Neural crest cell (in vitro differentiated cells): Measurements from ENCODE around the gene NEK11. TPM values are rescaled to one million over a fixed set of nuclear protein-coding genes. Genes with fewer than 3 reads are reported as not detected.

Experiments used
- DNase-seq: peaks from one replicate; pipeline ENCODE4 v3.0.0; 2021; ENCODE audit warnings: low read depth, mixed read lengths, low spot score
- H3K27ac Mint-ChIP-seq: one replicate; pipeline ENCODE4 v1.8.0; 2021; ENCODE audit warnings: mild to moderate bottlenecking, mixed read lengths; ENCODE audit not compliant: unreplicated experiment
- H3K27me3 Mint-ChIP-seq: 2 replicates; pipeline ENCODE4 v1.8.0; 2021; ENCODE audit warnings: low read depth, mild to moderate bottlenecking, mixed read lengths
- H3K36me3 Mint-ChIP-seq: 2 replicates; pipeline ENCODE4 v1.8.0; 2021; ENCODE audit warnings: low read depth, mild to moderate bottlenecking, mixed read lengths
- H3K4me1 Mint-ChIP-seq: 2 replicates; pipeline ENCODE4 v1.8.0; 2021; ENCODE audit warnings: mixed read lengths
- H3K4me3 Mint-ChIP-seq: one replicate; pipeline ENCODE4 v1.8.0; 2021; ENCODE audit warnings: mild to moderate bottlenecking, mixed read lengths
- H3K9me3 Mint-ChIP-seq: 2 replicates; pipeline ENCODE4 v1.8.0; 2021; ENCODE audit warnings: mixed read lengths
- CTCF ChIP-seq: fragments of 200-600 bp; sonication (generic); conservative IDR thresholded peaks from 2 replicates; pipeline ENCODE4 v1.5.0; 2021; ENCODE audit warnings: antibody characterized with exemption, mild to moderate bottlenecking
- total RNA-seq: library from RNA; stranded (reverse); gene quantifications from 2 replicates; pipeline ENCODE4 v1.2.1, GENCODE V29; 2021

The NEK11 gene
- total RNA-seq, 1 donor from 2014 or later, result 4.9 TPM

- no peaks in the 10 kb centered on the region for H3K27me3 Mint-ChIP-seq
- no peak overlapping the region for H3K4me3 Mint-ChIP-seq
- no peak for TF ChIP-seq CTCF
- peaks cover 13% of the 10 kb centered on the region for H3K36me3 Mint-ChIP-seq
- H3K9me3 Mint-ChIP-seq, result no peaks in the 10 kb centered on the region
- no peak overlapping the region for H3K27ac Mint-ChIP-seq
- no peaks in the 10 kb centered on the region for H3K4me1 Mint-ChIP-seq
- DNase-seq, result no peak
Measured at GRCh38 chr3:130992344-130992743, 34.3 kb upstream of the NEK11 start.

- Mint-ChIP-seq H3K27ac (no peak overlapping the region), H3K36me3 (peaks cover 3% of the 10 kb centered on the region), H3K9me3 (no peaks in the 10 kb centered on the region), H3K27me3 (no peaks in the 10 kb centered on the region), H3K4me1 (no peaks in the 10 kb centered on the region), H3K4me3 (no peak overlapping the region)
- DNase-seq, result no peak
- TF ChIP-seq CTCF, result no peak
Measured at GRCh38 chr3:130997289-130997688, 29.4 kb upstream of the NEK11 start.

- Mint-ChIP-seq H3K27ac (no peak overlapping the region), H3K27me3 (no peaks in the 10 kb centered on the region), H3K4me3 (no peak overlapping the region), H3K4me1 (no peaks in the 10 kb centered on the region), H3K36me3 (peaks cover 4% of the 10 kb centered on the region), H3K9me3 (no peaks in the 10 kb centered on the region)
- DNase-seq, result no peak
- no peak for TF ChIP-seq CTCF
Measured at GRCh38 chr3:131001071-131001470, 25.6 kb upstream of the NEK11 start.

GRCh38 chr3:131004603-131005002, 22.1 kb upstream of the NEK11 start:
- H3K27ac Mint-ChIP-seq, result no peak overlapping the region
- no peak for DNase-seq
- H3K4me1 Mint-ChIP-seq, result no peaks in the 10 kb centered on the region
- no peaks in the 10 kb centered on the region for H3K9me3 Mint-ChIP-seq
- no peaks in the 10 kb centered on the region for H3K27me3 Mint-ChIP-seq
- peaks cover 7% of the 10 kb centered on the region for H3K36me3 Mint-ChIP-seq
- TF ChIP-seq CTCF, result no peak
- H3K4me3 Mint-ChIP-seq, result no peak overlapping the region

- Mint-ChIP-seq H3K27ac (no peak overlapping the region), H3K4me3 (no peak overlapping the region), H3K9me3 (no peaks in the 10 kb centered on the region), H3K4me1 (peaks cover 4% of the 10 kb centered on the region), H3K27me3 (no peaks in the 10 kb centered on the region), H3K36me3 (peaks cover 11% of the 10 kb centered on the region)
- TF ChIP-seq CTCF, result no peak
- no peak for DNase-seq
Measured at GRCh38 chr3:131007256-131007655, 19.4 kb upstream of the NEK11 start.

- Mint-ChIP-seq H3K4me3 (no peak overlapping the region), H3K36me3 (peaks cover 11% of the 10 kb centered on the region), H3K4me1 (peaks cover 4% of the 10 kb centered on the region), H3K27ac (no peak overlapping the region), H3K27me3 (no peaks in the 10 kb centered on the region), H3K9me3 (no peaks in the 10 kb centered on the region)
- no peak for DNase-seq
- TF ChIP-seq CTCF, result no peak
Measured at GRCh38 chr3:131007782-131008181, 18.9 kb upstream of the NEK11 start.
